DMS114 treated with DMSO at 0.1 percent for 48 hours (cell line): Measurements from ENCODE around the gene KCNQ1.

ENCODE experiments used
- DNase-seq: peaks from one replicate; lab custom pipeline; 2025; ENCODE audit not compliant: unreplicated experiment; lab: John Stamatoyannopoulos, UW

The KCNQ1 gene

GRCh38 chr11:2644844-2645778 is 200.3 kb downstream of the KCNQ1 start:
- no peak for DNase-seq

DNA sequence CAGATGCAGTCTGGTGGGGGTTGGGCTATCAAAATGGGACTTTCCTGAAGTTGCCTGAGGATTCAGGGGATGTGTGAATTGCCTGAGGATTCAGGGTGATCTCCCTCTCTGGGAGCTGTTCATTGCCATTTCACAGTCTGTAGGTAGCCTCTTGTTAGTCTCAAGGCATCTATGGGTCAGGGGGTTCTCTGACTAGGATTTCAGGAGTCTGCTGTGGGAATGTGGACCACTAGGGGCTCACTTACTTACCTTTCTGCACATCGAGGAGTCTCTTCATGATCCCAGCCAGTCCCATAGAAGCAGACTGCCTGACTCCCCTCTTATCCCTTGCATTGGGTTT is 200.9 kb downstream of the KCNQ1 start:
- DNase-seq, result no peak

- DNase-seq, result no peak
Measured at GRCh38 chr11:2647167-2647566, 202.4 kb downstream of the KCNQ1 start.

- DNase-seq, result no peak
Measured at GRCh38 chr11:2647953-2648352, 203.1 kb downstream of the KCNQ1 start.

GRCh38 chr11:2649400-2649799 is 204.6 kb downstream of the KCNQ1 start:
- no peak for DNase-seq

- DNase-seq, result no peak
Measured at GRCh38 chr11:2649848-2650247, 205.0 kb downstream of the KCNQ1 start.

- DNase-seq, result no peak
Measured at GRCh38 chr11:2650343-2650867, 205.6 kb downstream of the KCNQ1 start.

GRCh38 chr11:2651054-2651617 is 206.3 kb downstream of the KCNQ1 start:
- no peak for DNase-seq

DNA sequence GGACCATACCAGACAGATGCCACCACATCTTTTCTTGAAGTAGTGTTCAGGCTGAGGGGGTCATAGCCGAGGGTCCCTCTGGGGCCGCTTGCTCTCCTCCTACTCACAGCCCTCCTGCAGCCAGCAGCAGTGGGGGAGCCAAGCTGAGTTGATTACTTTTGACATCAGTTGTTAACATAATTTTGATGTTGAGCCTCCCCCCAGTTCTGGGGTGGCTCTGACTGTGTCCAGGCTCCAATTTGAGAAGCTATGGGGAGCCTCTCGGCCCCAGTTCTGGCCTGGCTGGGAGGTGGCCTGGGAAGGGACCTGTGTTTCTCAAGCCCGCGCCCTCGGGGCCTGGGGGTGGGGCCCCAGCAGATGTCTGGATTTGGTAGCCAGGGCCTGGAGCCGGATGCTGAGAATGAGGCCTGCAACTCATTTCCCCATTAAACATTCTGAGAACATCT is 207.0 kb downstream of the KCNQ1 start:
- no peak for DNase-seq

GRCh38 chr11:2652333-2653197 is 207.8 kb downstream of the KCNQ1 start:
- no peak for DNase-seq

GRCh38 chr11:2653198-2653551 is 208.4 kb downstream of the KCNQ1 start:
- no peak for DNase-seq

- no peak for DNase-seq
Measured at GRCh38 chr11:2653930-2654739, 209.3 kb downstream of the KCNQ1 start.

GRCh38 chr11:2655016-2655719 is 210.4 kb downstream of the KCNQ1 start:
- no peak for DNase-seq

DNA sequence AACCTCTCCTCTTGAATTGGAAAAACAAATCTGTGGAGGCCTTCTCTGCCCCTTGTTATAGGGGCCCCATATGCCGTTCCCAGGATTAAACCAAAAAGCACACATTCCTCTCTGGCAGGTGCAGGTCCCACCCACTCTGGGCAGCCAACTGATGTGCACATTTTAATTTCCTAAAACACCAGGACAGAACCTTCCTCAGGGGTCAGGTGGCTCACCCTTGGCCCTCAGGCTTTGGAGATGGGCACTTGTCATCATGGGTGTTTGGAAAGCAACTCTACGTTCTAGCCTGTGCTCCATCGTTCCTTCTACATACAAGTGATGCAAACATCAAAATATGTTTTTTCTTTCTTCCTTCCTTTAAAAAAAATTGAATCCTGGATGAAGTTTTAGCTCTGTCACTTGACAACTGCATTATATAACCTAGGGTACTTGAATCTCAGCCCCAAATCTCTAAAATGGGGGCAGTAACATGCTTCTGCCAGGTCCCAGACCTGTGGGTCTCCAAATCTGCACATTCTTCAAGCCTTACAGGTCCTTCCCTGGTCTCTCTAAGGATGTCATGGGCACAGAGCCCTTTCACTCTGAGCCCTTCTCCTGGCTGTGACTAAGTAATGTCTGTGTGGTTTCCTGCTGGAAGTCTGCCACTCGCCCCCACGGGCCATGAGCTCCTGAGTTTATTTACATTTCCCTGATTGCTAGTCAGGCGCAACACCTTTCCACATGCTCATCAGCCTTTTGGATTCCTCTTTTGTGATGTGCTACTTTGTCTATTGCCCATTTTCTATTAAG is 211.2 kb downstream of the KCNQ1 start:
- no peak for DNase-seq

DNA sequence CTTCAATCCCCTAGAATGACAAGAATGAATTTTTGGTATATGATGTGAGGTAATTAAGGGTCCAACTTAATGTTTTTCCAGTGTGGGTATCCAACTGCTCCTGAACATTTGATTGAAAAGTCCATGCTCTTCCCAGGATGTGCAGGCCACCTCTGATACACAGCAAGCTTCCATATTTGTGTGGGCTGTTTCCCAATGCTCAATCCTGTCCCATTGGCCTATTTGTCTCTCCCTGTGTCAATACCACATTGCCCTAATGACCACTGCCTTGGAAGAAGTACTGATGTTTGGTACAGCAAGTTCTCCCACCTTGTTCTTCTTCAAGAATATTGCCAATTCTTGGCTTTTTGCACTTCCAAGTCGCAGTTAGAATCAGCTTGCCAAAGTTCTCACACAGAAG is 212.1 kb downstream of the KCNQ1 start:
- no peak for DNase-seq

DNA sequence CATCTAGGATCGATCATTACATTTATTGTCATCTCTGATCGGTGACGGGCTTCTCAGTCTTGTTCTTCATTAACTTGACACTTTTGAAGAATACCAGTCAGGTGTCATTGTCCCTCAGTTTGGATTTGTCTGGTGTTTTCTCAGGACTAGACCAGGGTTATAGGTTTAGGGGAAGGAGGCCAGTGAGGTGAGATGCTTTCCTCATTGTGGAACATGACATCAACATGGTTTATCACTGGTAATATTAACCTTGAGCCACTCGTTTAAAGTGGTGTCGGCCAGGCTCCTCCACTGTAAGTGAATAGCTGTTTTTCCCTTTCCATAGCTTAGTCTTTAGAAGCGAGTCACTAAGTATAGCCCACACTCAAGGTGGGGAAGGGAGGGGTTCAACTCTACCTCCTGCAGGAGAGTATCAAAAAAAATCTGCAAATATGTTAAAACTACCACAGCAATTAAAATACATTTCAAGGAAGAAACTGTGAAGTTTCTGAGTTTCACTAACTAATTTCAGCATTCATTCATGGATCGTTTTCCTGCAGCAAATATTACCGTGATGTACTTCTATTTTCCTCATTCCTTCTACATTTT is 213.0 kb downstream of the KCNQ1 start:
- DNase-seq, result no peak

DNA sequence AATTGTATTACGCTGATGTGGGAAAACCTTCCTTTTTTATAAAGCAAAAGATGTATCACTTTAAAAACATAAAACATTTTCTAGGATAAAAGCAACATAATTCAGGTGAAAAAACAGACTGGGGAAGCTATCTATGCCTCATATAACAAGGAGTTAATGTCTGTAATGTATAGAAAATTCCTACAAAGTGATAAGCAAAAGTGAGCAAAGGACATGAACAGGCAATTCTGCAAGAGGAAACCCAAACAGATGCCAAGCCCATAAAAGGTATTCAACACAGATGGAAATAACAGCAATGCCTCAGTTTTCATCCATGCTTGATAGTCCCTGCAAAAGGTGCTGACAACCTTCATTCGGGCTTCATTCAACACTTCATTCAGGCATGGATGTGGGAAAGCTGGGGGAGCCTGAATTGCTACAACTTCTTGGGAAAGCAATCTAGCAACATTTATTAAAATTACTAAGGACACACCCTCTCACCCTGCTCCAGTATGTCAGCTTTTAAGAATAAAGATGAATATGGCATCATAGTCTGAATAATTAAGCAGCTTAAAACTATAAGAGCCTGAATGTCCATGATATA is 215.6 kb downstream of the KCNQ1 start:
- no peak for DNase-seq

DNA sequence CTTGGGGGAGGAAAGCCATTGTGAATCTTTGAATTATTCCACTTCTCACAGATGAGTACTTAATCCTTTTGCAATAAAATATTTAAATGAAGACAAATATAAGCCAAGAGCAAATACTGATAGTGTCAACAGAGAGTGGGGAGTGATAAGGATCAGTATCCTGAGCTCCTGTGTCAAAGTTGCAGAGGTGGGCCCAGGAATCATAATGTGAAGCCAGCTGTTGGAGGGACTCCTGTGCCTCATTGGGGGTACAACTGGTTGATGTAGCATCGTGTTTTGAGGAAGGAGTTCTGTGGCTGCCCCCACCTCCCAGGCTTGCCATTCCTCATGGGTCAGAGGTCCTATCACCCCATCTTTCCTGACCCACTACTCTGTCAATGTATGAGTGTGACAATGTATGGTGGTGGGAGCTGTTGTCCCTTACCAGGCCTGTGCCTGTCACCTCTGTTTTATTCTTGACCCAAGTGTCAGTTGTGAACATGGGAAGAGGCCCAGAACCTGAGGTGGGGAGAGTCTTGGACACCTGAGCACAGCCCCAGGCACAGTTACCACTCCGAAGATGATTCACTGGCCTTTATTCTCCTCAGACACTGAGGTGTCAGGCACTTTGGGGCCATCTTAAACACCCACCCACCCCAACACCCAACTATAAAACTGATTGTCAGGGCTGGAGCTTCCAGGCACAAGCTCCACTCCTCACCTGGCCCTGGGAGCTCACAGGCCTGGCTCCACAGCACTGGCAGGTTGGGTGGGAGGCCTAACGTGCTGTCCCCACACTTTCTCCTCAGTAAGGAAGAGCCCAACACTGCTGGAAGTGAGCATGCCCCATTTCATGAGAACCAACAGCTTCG is 216.6 kb downstream of the KCNQ1 start:
- DNase-seq, result no peak
